Measurements from ENCODE around the gene ARID1B.

The ARID1B gene

DNA sequence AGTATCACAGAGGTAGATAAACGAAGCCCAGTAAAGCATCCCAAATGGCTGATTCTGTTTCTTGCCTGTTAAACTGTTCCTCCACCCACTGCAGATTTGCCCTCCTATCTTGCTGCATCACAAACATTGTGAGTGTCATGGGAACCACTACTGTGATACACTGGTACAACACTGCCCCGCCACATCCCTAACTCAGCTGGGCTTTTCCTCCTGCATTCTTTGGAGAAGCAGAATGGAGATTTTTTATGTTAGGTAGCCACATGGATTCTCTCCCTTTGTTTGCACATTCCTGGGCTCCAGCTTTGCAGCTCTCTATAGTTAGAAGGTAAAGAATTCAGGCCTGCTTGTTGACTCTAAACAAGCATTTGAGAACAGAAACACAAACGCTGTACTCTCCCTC lies 312.1 kb downstream of the ARID1B start:
- no peak for DNase-seq

DNA sequence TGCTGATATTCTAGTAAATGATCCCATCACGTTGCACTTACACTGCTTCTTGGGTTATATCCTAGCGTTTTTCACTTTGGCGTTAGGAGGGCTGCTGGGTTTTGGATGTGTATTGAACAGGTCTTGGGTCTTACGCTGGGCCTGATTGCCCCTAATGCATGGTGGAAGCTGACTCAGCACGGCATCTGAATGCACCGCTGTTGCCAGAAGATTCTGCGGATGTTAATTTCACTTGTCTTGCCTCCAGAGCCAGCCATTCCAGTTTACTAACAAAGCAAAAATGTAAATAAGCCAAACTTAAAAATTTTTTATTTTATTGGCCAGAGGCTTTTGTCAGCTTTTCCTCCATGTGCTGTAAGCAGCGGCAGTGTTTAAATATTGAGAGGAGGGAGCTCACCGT lies 312.7 kb downstream of the ARID1B start:
- DNase-seq: no peak

DNA sequence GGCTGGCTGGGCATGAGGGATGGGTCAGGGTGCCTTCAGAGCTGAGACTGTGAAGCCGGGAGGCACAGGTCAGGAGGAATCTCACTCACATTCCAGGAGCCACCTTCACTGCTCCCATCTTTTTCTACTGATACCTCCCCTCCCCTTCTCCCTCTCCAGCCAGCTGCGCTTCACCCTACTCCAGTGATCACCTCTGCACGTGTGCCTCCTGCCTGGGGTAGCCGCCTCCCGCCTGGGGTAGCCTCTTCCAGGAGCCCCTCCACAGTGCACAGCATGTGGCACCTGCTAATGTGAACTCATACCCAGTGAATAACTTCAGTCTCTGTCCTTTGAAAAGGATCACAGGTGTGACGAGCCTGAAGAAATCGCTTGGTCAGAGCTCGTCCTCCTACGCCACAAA lies 313.6 kb downstream of the ARID1B start:
- DNase-seq: no peak

DNA sequence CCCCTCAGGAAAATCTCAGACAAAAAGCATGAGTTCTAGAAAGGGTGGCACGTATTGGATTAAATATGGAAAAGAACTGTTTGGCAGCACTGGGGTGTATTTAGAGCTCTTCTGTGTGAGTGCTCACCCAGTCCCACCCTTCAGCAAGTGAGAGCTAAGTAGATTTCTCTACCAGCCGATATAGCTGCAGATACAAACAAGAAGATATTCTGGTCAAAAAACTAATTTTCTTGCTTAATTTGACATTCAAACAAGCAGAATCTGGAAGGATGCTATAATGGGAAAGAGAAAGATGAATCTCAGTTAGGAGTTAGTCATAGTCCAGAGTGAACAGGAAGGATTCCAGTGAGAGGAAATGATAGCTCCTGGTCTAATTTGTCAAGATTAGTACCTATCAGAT lies 314.1 kb downstream of the ARID1B start:
- no peak for DNase-seq

DNA sequence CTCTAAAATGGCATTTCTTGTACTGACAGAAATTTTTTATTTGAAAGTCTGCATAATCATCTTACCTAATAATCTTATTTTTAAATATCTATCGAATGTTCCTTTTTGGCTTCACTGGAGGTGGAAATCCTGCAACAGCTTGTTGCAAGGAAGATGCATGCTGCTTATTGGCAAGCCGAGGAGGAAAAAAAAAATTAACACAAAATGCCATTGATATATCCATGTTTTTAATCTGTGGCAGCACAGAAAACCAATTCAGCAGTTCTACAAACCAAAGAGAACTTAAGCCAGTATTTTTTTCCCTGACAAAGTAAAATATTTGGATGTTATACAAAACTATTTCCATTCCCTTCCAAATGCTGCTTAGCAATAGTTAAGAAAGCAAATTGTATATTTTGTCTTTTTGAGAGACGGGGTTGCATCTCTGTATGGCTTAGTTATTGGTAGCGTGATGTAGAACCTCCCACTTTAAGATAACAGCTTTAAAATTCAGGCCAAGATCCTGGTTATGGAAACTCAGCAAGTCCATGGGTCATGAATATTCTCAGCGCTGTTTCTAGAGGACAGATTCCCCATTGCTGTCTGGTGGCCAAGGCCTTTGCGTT lies 314.8 kb downstream of the ARID1B start:
- DNase-seq: no peak

DNA sequence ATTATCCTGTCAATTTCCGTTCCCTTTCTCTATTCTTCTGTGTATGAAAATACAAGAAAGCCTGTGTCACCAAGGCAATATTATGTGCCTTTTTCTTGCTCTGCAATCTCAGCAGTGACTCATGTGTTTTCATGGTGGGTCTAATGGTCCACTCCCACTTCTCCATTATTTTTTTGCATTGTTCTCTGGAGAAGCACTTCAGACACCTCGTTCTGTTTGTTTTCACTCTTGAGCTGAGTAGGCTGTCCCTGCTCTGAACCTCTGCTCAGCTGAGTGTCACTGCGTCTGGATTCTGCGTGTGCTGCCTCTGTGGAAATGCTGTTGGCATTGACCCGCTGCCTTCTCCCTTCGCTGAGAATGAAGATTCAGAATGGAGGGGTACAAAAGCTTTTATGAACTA lies 315.6 kb downstream of the ARID1B start:
- no peak for DNase-seq

DNA sequence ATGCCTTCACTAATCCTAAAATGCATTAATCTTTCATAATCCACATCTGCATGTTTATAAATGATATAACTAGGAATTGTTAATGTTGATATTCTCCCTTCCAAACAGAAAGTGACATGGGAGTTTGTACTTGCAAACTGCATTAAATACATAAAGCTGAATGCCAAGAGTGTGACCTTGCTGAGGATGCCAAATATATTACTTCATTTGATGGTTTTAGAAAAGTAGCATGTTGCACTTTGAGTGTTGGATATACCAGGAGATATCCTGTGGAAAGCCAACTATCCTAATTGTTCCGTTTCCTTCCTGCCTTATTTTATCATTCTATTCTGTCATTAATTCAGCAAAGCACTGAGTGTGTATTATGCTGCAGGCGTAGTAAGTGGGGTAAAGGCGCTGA lies 316.4 kb downstream of the ARID1B start:
- no peak for DNase-seq

DNA sequence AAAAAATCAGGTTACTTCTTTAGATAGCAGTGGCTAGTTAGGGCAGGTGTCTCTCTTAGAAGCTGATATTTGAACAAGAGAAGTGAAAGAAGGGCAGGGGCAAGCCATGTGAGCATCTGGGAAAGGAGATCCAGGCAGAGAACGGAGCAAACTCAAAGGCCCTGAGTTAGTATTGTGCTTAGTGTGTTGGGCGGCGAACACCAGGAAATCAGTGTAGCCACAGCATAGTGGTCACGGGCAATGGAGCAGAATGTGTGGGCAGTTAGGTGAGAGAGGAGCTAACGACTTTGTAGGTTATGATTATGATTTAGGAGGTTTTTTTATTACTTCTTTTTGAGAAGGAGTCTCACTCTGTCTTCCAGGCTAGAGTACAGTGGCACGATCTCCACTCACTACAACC lies 316.9 kb downstream of the ARID1B start:
- no peak for DNase-seq

DNA sequence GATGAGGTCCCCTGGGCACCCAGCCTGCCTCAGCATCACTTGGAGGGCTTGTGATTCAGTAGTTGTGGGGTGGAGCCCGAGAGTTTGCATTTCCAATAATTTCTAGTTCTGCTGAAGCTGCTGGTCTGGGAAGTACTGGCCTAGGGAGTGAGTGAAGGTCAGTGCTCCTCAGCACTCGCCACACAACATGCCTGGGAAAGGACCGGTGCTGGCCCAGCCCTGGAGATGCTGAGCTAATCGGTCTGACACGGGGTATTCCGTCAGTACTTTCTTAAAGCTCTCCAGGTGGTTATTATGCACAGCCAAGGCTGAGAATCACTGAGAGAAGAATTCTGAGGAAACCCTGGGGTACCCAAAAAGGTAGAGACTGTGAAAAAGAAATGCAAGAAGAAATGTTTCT lies 317.9 kb downstream of the ARID1B start:
- no peak for DNase-seq

DNA sequence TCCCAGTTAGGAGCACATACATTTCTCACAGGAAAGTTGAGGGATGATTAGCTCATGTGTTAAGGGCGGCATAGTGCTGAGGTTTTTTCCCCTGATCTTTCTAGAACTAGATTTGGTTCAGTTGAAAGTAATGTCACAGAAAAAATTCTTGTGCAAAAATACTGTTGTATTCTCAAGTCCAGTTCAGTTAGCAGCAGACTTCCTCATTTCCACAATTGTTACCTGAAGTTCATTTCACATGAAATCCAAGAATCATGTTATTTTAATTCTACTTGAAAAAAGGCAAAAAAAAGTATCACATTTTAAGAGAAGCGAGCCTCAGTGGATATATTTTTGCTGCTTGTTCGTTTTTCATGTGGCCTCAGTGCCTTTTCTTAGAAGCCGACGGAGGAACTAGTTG lies 318.4 kb downstream of the ARID1B start:
- no peak for DNase-seq

DNA sequence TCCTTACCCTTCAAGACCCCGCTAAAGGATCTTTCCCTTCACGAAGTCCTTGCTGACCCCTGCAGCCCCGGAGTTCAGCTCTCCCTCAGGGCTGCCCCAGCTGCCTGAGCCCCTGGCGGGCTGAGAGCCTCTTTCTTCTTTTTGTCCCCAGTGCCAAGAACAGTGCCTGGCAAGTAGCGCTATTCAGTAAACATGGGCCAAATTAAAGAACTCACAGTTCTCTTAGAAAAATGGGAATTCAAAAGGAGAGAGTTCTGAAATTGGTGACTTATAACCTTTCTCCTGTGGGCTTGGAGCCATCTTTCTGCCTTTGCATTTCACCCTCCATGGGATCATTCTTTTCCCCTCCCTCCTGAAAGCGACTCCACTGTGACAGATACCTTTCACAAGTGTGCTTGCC lies 318.9 kb downstream of the ARID1B start:
- DNase-seq: no peak

DNA sequence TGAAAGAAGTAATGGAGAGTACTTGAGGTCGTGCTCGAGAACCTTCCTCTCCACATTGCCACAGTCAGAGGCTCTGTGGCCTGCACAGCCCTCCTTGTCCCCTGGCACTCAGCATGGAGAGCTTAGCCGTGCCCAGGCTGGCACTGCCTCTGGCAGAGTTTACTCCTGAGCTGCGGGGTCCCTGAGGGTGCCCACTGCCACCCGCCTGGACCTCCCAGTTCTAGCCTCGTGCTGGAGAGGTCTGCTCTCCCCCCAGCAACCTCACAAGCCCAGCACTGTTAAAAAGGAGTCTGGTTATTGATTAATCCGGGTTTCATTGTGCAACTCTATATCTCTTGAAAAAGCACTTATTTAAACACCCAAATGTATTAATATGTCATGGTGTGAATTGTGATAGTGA lies 319.3 kb downstream of the ARID1B start:
- no peak for DNase-seq

DNA sequence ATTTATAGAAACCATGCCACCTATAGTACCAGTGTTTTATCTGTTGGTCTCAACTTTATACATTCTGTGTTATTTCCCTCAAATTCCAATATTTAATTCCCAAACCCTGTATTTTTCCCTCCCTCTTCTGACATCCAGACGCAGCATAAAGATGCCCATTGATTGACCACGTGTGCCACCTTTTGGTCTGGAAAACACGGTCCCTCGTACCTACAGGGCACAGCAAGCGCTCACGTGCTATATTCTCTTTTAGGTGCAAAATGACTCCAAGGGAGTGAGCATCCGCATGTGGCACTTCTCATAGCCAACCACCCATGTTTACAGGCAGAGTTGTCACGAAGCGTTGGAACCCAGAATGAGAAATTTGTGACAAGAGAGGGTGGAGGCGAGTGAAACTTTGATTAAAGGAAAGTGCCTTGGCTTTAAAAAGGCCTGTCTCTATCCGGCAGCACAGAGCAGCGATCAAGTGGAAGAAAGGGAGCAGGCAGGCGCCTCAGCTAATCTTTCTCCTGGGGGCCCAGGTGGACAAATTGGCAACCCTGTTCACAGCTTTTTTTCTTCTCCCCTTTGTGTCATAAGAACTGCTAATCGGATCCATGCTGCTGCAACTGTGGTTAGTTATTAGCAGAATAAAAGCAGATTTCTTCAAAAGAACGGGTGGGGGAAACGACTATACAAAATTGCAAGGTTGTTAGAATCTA lies 320.2 kb downstream of the ARID1B start:
- DNase-seq: no peak

DNA sequence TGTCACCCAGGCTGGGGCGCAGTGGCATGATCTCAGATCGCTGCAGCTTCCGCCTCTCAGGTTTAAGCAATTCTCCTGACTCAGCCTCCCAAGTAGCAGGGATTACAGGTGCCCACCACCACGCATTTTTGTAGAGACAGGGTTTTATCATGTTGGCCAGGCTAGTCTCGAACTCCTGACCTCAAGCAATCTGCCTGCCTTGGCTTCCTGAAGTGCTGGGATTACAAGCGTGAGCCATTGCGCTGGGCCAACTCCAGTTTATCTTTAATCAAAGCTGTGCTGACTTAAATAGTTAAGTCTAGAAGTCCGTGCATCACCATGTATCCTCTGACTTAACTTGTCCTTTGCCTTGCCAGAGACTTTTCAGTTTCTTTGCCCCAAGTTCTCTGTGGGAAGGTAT lies 321.8 kb downstream of the ARID1B start:
- DNase-seq: no peak

DNA sequence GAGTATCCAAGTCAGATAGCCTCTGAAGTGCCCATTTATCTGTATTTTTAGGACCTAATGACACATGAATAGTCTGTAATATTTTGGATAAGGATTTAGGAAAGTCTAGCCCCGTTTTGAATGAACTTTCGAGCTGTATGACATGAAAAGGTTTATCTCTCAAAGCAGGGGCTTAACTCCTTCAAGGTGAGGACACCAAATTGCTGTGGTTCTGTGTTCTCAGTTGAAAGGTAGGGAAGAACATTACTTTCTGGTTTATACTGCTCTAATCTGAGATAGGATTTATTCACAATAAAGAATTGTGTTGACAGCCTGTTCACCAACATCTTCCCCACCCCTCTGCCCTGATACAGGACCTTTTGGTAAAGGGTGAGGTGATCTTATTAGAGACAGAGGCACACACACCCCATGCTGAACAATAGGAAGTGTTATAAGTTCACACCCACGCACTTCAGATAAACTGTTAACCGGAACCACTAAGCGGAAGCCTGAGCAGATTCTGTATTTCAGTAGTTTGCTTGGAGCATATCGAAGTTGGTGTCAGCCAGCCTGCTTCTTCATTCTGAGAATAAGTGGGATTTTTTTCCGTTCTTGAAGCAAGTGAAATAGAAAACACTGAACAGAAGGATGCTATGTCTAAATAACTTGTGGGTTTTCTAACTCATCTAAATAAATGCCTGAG lies 322.9 kb downstream of the ARID1B start:
- no peak for DNase-seq

DNA sequence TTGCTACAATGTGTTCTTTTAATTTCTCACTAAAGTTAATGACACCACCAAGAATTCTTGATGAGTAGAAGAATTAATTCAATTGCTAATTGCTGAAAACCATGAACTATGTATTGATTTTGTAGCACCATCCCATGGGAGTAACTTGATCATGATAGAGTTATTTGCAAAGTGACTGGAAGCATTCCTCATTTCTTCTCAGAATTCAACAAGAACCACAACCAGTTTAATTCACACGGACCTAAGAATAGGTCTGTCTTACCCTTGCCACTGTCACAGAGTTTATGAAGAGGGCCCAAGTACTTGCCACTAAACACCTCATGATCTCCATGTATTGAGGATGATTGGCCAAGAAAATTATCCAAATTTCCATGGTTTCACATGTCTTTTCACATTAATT lies 324.0 kb downstream of the ARID1B start:
- DNase-seq: no peak

DNA sequence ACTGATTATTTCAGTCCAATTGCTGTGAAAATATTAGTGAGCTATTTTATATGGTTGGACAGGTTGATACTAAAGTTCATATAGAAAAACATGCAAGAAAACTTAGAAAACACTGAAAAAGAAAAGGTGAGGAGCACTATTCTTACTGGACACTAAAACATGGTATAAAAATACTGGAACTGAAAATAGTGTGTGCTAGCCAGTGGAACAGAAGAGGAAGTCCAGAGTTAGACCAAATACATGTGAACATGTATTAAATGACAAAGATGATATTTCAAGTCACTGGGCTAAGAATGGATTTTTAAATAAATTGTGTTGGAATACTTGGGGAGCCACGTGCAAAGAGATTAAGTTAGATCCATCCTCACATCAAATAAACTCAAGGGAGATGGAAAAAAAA lies 327.6 kb downstream of the ARID1B start:
- DNase-seq: no peak

DNA sequence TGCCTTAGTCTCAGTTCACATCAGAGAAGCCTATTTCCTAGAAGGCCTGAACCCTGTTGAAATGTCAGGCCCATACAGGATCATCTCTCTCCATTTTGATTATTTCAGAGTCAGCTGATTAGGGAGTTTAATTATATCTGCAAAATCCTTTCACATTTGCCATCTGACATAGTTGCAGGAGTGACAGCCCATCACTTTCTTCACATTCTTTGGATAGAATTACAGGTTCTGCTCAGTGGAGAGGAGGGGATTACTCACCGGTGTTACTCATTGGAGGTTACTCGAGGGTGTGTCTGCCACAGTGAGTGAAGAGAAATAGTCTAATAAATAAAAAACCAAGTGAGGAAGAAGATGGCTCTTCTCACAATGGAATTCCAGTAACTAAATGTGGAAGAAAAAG lies 329.3 kb downstream of the ARID1B start:
- no peak for DNase-seq

DNA sequence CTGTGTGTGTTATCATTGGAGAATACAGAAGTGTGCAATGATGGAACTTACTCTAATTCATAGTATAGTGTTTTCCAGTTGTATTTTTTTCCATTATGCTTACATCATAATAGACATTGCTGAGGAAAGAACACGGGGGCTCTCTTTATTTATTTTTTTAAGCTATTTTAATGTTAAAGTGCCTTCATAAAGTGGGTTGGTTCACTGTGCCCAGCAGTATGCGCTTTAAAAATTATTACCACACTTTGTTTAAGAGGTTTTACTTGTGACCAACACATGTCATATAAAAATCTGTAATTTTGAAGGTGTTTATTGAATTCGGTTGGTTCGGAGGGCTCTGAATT lies 330.4 kb downstream of the ARID1B start:
- DNase-seq: no peak

DNA sequence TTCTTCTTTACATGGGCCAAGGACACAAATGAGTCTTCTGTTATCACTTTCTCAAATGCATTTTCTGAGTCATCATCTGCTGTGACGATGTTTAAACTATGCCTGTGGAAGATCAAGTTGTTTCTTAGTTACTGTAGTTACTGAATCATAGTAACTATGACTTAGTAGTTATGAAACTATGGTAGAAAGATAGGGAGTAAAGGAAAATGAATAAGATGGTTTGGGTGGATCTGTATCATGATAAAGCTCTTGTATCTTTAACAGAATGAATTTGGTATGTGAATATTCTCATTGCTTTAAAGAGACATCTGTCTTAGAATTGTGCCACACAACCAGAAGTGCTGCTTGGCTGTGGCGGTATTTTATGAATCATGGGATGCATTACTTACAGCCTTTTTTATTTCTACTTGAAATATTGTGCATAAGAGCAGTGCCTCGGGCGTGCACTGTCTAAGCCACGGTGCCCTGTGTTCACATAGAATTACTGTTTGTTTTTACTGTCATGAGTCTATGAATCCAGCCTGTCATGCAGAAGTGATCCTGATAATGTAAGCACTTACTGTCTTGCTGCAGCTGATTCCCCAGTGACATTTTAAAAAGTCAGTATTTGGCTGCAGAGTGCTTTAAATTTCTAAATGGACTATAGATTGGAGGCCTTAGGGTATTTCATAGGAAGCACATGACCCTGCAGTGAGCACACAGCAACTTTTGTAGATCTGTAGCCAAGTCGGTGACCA lies 330.9 kb downstream of the ARID1B start:
- DNase-seq: no peak

DNA sequence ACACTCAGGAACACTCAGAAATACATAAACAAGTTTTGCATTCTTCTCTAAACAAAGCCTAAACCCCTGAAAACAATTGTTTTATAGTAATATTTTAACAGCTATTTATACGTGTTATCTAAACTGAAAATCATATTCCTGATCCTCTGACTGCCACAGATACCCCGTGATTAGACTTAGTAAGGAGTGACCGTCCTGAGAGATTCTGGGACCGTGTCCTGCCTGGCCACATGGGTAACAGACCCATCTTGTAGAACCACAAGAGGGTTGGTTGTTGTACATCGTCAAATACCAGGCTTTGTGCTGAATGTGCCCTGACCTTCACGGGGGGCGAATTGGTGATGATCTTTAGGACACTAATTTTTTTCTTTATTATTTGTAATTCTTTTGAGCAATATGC lies 331.7 kb downstream of the ARID1B start:
- DNase-seq: no peak

DNA sequence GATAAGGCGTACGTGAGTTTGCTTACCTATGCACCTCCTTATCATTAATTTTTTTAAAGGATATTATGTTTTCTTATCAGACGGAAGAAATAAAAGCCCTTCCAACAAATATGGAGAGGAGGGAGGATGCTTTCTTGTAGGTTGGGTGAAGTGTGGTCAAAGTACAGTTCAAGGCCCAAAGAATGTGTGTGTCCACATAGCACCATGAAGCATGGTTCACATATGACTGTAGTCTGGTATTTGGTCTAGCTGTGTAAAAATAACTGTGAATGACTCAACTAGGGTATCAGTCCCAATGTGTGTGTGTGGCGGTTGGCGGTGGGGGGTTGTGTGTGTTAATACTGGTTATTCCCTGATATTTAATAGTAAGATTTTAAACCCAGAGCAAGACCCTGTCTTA lies 333.4 kb downstream of the ARID1B start:
- no peak for DNase-seq

DNA sequence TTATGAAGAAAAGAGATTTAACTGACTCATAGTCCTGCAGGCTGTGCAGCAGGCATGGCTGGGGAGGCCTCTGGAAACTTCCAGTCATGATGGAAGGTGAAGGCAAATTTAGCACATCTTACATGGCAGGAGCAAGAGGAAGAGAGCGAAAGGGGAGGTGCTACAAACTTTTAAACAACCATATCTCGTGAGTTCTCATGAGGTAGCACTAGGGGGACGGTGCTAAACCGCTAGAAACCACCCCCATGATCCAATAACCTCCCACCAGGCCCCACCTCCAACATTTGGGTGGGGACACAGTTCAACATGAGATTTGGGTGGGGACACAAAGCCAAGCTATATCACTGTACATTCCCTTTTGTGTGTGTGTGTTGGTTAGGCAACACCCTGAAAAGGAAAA lies 336.2 kb downstream of the ARID1B start:
- no peak for DNase-seq

DNA sequence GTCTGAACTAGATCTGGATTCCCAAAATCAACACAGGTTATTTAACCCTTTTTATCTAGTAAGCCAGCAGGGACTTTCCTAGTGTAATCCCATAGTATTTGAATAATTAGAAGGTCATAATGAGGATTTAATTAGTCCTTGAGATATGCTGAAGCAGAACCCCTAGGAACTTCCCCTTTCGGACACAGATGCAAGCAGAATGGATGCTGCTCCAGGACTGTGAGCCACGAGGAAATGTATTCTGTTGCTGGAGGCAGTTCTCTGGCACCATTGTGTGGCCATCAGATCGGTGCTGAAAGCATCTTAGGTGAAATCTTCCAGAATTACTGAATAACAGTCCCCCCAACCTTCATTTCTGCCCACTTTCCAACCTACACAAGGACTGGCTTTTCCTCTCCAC lies 339.2 kb downstream of the ARID1B start:
- no peak for DNase-seq
